Head of caudate nucleus (tissue), 42 donors: ENCODE results near the gene PITHD1.
"Not testable (repeated sequence)": the region's sequence is repeated elsewhere in the genome, so short reads cannot be mapped to it uniquely, and the experiment has no call there.

Source experiments
- DNase-seq, 42 donors: peaks; one replicate each; pipeline versions ENCODE4 v3.0.0 to v3.0.0-alpha.2; 2020 to 2021; ENCODE audit warnings: mixed read lengths in 7 of 42
- intact Hi-C: fragments of 100-400 bp; cut with DNase I; formaldehyde crosslinking; loops from one replicate; pipeline ENCODE4 v1.15.0; 2022

The PITHD1 gene

GRCh38 chr1:23777979-23778814 lies at the start of gene PITHD1:
TSS of gene PITHD1 (plus strand) at chr1:23778418. CDS start at chr1:23778516, 98 bp downstream.
- intact Hi-C loops: loop anchor here (10.0 kb wide), 1 partner anchor 87 kb away; the partner anchor contains the start of gene FUCA1

GRCh38 chr1:23732363-23733224 lies 45.6 kb upstream of the PITHD1 start:
- intact Hi-C loops: no loop called here
- DNase-seq: peak in 1 of 42 donors; percentile 1

More at GRCh38 chr1:23777979-23778814, at the start of gene PITHD1:
- DNase-seq: peak; percentile 62 to 90 (median 78)

- peak in 1 of 42 donors; percentile 2 for DNase-seq
- intact Hi-C loops: not testable (repeated sequence)
Measured at GRCh38 chr1:23733281-23733680, 44.9 kb upstream of the PITHD1 start.

- no peak for DNase-seq
- intact Hi-C loops: no loop called here
Measured at GRCh38 chr1:23736437-23737134, 41.6 kb upstream of the PITHD1 start.

GRCh38 chr1:23741609-23742008 lies 36.6 kb upstream of the PITHD1 start:
- intact Hi-C loops: no loop called here
- DNase-seq: no peak

- DNase-seq: peak in 13 of 42 donors; percentile 4 to 22 (median 10)
- intact Hi-C loops: no loop called here
Measured at GRCh38 chr1:23742670-23743286, 35.4 kb upstream of the PITHD1 start.

GRCh38 chr1:23743287-23744152 lies 34.7 kb upstream of the PITHD1 start, which contains the start of gene ELOA:
TSS of gene ELOA (plus strand) at chr1:23743471. CDS start at chr1:23743504, 33 bp downstream.
- DNase-seq: peak; percentile 31 to 90 (median 81)
- intact Hi-C loops: no loop called here

GRCh38 chr1:23745515-23745914 lies 32.7 kb upstream of the PITHD1 start:
- DNase-seq: no peak
- intact Hi-C loops: no loop called here

- intact Hi-C loops: no loop called here
- no peak for DNase-seq
Measured at GRCh38 chr1:23748016-23748415, 30.2 kb upstream of the PITHD1 start.

- intact Hi-C loops: no loop called here
- peak in 11 of 42 donors; percentile 10 to 48 (median 20) for DNase-seq
Measured at GRCh38 chr1:23751050-23751814, 27.0 kb upstream of the PITHD1 start.

- intact Hi-C loops: no loop called here
- no peak for DNase-seq
Measured at GRCh38 chr1:23751815-23752200, 26.4 kb upstream of the PITHD1 start.

- no peak for DNase-seq
- intact Hi-C loops: no loop called here
Measured at GRCh38 chr1:23752909-23753308, 25.3 kb upstream of the PITHD1 start.

GRCh38 chr1:23756676-23757075 lies 21.5 kb upstream of the PITHD1 start:
- DNase-seq: no peak
- intact Hi-C loops: no loop called here

GRCh38 chr1:23757812-23758211 lies 20.4 kb upstream of the PITHD1 start:
- intact Hi-C loops: no loop called here
- no peak for DNase-seq

GRCh38 chr1:23759277-23759676 lies 18.9 kb upstream of the PITHD1 start:
- peak in 32 of 42 donors; percentile 17 to 76 (median 50) for DNase-seq
- intact Hi-C loops: no loop called here

GRCh38 chr1:23763041-23763577 lies 15.1 kb upstream of the PITHD1 start:
- DNase-seq: no peak
- intact Hi-C loops: no loop called here

- no peak for DNase-seq
- intact Hi-C loops: no loop called here
Measured at GRCh38 chr1:23768733-23769132, 9.5 kb upstream of the PITHD1 start.
